Lower leg skin (tissue), 4 donors: Measurements from ENCODE around the gene WDFY4. TPM values are rescaled to one million over a fixed set of nuclear protein-coding genes. Genes with fewer than 3 reads are reported as not detected.

ENCODE experiments used
- DNase-seq, 2 donors: peaks; one replicate each; pipeline ENCODE4 v3.0.0-alpha.2; 2019; ENCODE audit warnings: low spot score in 2 of 2
- H3K4me3 ChIP-seq: fragments of 200-600 bp; sonication (generic); 2 replicates; pipeline ENCODE4 v1.5.1; 2017; ENCODE audit warnings: mild to moderate bottlenecking, low read depth; ENCODE audit not compliant: poor library complexity, severe bottlenecking
- POLR2A ChIP-seq, 2 donors: fragments of 450-650 bp; IDR thresholded peaks; one replicate each; pipeline ENCODE4 v1.6.1; 2016 to 2017; ENCODE audit warnings: antibody characterized with exemption in 2 of 2, mild to moderate bottlenecking in 1 of 2, moderate library complexity in 1 of 2
- WGBS, 2 donors: methylation state at CpG; one replicate each; pipeline ENCODE4 v1.1.5; 2018; 5-methylcytosine and 5-hydroxymethylcytosine counted together
- intact Hi-C: fragments of 100-400 bp; cut with DNase I; formaldehyde crosslinking; loops from one replicate; pipeline ENCODE4 v1.15.0; 2023; ENCODE audit warnings: low total_unique reads
- total RNA-seq, 4 donors: library from RNA; depleted of rRNA; stranded (reverse); fragments of >200 nt; gene quantifications; one replicate each; pipeline ENCODE4 v1.1.0, GENCODE V29; 2016
- TF ChIP-seq, protein P1 (sequence below), 3 donors: fragments of 450-650 bp; IDR thresholded peaks; one replicate each; pipeline ENCODE4 v1.5.1; 2016; ENCODE audit warnings: antibody characterized with exemption in 3 of 3, mild to moderate bottlenecking in 3 of 3, moderate library complexity in 2 of 3

WDFY4 gene
- total RNA-seq, 4 donors from 2014 or later = 0.91 to 4.2 (median 1.1) TPM

DNA sequence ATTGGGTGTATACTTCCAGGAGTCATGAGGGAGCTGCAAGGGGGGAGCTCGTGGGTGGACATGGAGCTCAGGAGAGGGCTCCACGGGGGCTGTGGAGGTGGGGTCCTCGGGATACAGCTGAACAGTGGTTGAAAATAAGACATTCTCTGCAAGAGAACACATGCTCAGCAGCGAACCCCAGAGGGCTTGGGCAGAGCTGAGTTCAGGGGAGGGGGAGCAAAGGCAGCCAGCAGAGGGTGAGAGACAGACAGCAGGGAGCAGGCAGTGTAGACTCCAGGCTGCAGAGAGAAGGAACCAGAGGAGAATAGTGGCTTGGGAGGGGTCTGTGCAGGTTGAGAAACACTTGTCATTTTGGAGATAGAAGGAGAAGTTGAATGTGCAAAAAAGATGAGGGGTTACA, 327.9 kb downstream of the WDFY4 start:
- intact Hi-C loops = no loop called here
- no peak for DNase-seq
- WGBS, 2 donors = 66 to 84% methylated on average over 4 of the region's 4 CpGs
- no peak overlapping the region for H3K4me3 ChIP-seq
- TF ChIP-seq, protein P1, sequence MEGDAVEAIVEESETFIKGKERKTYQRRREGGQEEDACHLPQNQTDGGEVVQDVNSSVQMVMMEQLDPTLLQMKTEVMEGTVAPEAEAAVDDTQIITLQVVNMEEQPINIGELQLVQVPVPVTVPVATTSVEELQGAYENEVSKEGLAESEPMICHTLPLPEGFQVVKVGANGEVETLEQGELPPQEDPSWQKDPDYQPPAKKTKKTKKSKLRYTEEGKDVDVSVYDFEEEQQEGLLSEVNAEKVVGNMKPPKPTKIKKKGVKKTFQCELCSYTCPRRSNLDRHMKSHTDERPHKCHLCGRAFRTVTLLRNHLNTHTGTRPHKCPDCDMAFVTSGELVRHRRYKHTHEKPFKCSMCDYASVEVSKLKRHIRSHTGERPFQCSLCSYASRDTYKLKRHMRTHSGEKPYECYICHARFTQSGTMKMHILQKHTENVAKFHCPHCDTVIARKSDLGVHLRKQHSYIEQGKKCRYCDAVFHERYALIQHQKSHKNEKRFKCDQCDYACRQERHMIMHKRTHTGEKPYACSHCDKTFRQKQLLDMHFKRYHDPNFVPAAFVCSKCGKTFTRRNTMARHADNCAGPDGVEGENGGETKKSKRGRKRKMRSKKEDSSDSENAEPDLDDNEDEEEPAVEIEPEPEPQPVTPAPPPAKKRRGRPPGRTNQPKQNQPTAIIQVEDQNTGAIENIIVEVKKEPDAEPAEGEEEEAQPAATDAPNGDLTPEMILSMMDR (IDR thresholded peaks at IDR 0.05) = no peak
- no peak for TF ChIP-seq POLR2A (IDR thresholded peaks at IDR 0.05)

- intact Hi-C loops = no loop called here
These were observed 331.0 kb downstream of the WDFY4 start for GRCh38 chr10:49015700-49016099.

DNA sequence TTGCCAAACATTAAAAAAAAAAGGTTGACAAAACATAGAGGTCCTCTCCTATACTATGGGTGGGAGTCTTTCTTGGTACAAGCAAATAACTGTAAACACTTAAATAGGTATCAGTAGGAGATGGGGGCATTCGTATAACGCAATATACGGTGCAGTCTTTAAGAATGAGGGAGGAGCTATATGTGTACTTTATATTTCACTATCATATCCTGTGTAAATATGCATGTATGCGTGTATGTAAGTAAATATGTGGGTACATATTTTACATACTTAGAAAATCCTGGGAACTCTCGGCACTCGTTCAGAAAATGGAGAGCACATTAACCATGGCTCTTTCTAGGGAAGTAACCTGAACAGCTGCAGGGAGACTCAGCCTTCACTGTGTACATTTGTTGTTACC, 337.0 kb downstream of the WDFY4 start:
- no peak for TF ChIP-seq POLR2A (IDR thresholded peaks at IDR 0.05)
- TF ChIP-seq, protein P1 (IDR thresholded peaks at IDR 0.05) = no peak
- intact Hi-C loops = no loop called here
- WGBS, 2 donors = 96 to 97% methylated on average over 6 of the region's 6 CpGs
- no peak for DNase-seq
- no peak overlapping the region for H3K4me3 ChIP-seq

More at GRCh38 chr10:49015700-49016099, 331.0 kb downstream of the WDFY4 start:
- no peak for TF ChIP-seq POLR2A (IDR thresholded peaks at IDR 0.05)
- WGBS, 2 donors = 88 to 96% methylated on average over 4 of the region's 4 CpGs
- H3K4me3 ChIP-seq = no peak overlapping the region
- no peak for DNase-seq

GRCh38 chr10:49023071-49023470, 338.4 kb downstream of the WDFY4 start:
- intact Hi-C loops = no loop called here
- no peak for DNase-seq
- no peak overlapping the region for H3K4me3 ChIP-seq
- TF ChIP-seq, protein P1 (IDR thresholded peaks at IDR 0.05) = no peak
- no peak for TF ChIP-seq POLR2A (IDR thresholded peaks at IDR 0.05)
- 35 to 39% methylated on average over 2 of the region's 2 CpGs for WGBS, 2 donors

DNA sequence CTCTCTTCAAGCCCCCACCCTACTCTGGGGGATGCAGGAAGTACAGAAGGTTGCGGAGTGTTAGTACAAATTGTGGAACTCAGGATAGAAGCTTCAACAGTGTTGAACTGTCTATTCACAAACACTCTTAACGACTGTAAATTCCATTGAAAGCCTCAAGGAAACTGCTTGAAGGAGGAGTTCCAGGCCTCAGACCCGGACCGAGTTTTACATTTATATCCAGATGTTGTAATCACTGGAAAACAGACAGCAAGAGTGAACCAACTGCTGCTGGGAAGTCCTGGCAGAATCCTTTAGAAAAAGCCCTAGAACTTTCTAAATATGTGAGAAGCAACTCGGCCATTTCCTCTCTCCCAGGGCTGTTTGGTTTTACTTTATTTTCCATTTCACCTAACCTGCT, 339.1 kb downstream of the WDFY4 start:
- no peak for DNase-seq

GRCh38 chr10:49024484-49024883, 339.8 kb downstream of the WDFY4 start:
- no peak for TF ChIP-seq POLR2A (IDR thresholded peaks at IDR 0.05)
- TF ChIP-seq, protein P1 (IDR thresholded peaks at IDR 0.05) = no peak
- no peak for DNase-seq
- 71 to 75% methylated on average over 3 of the region's 3 CpGs for WGBS, 2 donors
- intact Hi-C loops = no loop called here
- no peak overlapping the region for H3K4me3 ChIP-seq

More for the DNA sequence above, 339.1 kb downstream of the WDFY4 start:
- TF ChIP-seq, protein P1 (IDR thresholded peaks at IDR 0.05) = no peak
- TF ChIP-seq POLR2A (IDR thresholded peaks at IDR 0.05) = no peak
- no peak overlapping the region for H3K4me3 ChIP-seq
- WGBS, 2 donors = 16 to 20% methylated on average over 5 of the region's 5 CpGs
- intact Hi-C loops = no loop called here
